Measurements from ENCODE around the gene ZNF217. TPM values are rescaled to one million over a fixed set of nuclear protein-coding genes. Genes with fewer than 3 reads are reported as not detected.

The ZNF217 gene
- total and polyA plus RNA-seq, 9 of the 15 experiments (the other 6 are each of a cell fraction or from before 2014, with no cell fraction given) = 3.0 to 41.8 (median 16.8) TPM

DNA sequence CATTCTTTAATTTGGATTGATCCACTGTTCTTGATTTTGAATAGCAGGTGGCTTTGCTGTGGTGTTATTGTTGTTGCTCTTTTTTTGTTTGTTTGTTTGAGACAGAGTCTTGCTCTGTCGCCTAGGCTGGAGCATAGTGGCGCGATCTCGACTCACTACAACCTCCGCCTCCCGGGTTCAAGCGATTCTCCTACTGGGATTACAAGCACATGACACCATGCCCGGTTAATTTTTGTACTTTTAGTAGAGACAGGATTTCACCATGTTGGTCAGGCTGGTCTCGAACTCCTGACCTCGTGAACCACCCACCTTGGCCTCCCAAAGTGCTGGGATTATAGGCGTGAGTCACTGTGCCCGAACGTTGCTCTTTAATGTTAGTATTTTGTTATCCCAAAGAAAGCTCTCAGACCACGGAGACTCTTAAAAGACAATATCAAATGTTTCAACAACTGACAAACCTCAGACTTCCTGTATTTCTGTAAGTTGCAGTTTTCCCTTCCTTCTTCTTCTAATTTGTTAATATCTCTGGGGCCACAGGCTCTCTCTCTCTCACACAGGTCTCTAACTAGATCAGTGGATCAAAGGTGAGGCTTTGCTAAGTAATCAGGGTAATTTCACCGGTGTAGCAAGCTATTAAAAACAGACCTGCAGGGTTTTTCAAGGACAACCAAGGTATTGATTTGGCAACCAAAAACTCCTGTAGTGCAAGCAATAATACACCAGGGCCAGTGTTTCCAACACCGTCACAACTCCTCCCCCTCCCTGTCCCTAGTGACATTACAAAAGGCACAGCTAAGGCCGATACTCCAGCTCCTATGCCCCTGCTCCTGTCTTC, 48.8 kb upstream of the ZNF217 start (continued):
- TF ChIP-seq, protein P1, sequence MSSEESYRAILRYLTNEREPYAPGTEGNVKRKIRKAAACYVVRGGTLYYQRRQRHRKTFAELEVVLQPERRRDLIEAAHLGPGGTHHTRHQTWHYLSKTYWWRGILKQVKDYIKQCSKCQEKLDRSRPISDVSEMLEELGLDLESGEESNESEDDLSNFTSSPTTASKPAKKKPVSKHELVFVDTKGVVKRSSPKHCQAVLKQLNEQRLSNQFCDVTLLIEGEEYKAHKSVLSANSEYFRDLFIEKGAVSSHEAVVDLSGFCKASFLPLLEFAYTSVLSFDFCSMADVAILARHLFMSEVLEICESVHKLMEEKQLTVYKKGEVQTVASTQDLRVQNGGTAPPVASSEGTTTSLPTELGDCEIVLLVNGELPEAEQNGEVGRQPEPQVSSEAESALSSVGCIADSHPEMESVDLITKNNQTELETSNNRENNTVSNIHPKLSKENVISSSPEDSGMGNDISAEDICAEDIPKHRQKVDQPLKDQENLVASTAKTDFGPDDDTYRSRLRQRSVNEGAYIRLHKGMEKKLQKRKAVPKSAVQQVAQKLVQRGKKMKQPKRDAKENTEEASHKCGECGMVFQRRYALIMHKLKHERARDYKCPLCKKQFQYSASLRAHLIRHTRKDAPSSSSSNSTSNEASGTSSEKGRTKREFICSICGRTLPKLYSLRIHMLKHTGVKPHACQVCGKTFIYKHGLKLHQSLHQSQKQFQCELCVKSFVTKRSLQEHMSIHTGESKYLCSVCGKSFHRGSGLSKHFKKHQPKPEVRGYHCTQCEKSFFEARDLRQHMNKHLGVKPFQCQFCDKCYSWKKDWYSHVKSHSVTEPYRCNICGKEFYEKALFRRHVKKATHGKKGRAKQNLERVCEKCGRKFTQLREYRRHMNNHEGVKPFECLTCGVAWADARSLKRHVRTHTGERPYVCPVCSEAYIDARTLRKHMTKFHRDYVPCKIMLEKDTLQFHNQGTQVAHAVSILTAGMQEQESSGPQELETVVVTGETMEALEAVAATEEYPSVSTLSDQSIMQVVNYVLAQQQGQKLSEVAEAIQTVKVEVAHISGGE (CRISPR knock-in tag; IDR thresholded peaks at IDR 0.05) = peak in 2 of 3 experiments; percentile 52 to 94; a peak in 3 of 6 replicates
- TF ChIP-seq HDGF (IDR thresholded peaks at IDR 0.05) (no peak), HLTF (IDR thresholded peaks at IDR 0.05) (0 out of 2 replicates have a peak, but pooled peaks have one; percentile 15), MCM3 (IDR thresholded peaks at IDR 0.05) (no peak), ZNF830 (CRISPR knock-in tag; IDR thresholded peaks at IDR 0.05) (0 out of 2 replicates have a peak, but pooled peaks have one; percentile 45), DIDO1 (tag; IDR thresholded peaks at IDR 0.05; ENCODE audit: low read depth) (no peak), SMARCA5 (IDR thresholded peaks at IDR 0.05) (peak; percentile 41; the same call in 1 of the 2 replicates), ETV6 (IDR thresholded peaks at IDR 0.05; ENCODE audit: borderline replicate concordance in 1 of 2, low read depth in 2 of 2, low read length in 1 of 2) (no peak), ETV6 (CRISPR knock-in tag; IDR thresholded peaks at IDR 0.05; ENCODE audit: borderline replicate concordance) (no peak), EGR1 (conservative IDR thresholded peaks at IDR 0.05) (peak; percentile 31; the same call in 1 of the 2 replicates), CC2D1A (IDR thresholded peaks at IDR 0.05) (peak; percentile 22; the same call in 1 of the 2 replicates), TCFL5 (CRISPR knock-in tag; conservative IDR thresholded peaks at IDR 0.05) (no peak), CXXC5 (CRISPR knock-in tag; IDR thresholded peaks at IDR 0.05) (peak; percentile 37)
- TF ChIP-seq, protein P2, sequence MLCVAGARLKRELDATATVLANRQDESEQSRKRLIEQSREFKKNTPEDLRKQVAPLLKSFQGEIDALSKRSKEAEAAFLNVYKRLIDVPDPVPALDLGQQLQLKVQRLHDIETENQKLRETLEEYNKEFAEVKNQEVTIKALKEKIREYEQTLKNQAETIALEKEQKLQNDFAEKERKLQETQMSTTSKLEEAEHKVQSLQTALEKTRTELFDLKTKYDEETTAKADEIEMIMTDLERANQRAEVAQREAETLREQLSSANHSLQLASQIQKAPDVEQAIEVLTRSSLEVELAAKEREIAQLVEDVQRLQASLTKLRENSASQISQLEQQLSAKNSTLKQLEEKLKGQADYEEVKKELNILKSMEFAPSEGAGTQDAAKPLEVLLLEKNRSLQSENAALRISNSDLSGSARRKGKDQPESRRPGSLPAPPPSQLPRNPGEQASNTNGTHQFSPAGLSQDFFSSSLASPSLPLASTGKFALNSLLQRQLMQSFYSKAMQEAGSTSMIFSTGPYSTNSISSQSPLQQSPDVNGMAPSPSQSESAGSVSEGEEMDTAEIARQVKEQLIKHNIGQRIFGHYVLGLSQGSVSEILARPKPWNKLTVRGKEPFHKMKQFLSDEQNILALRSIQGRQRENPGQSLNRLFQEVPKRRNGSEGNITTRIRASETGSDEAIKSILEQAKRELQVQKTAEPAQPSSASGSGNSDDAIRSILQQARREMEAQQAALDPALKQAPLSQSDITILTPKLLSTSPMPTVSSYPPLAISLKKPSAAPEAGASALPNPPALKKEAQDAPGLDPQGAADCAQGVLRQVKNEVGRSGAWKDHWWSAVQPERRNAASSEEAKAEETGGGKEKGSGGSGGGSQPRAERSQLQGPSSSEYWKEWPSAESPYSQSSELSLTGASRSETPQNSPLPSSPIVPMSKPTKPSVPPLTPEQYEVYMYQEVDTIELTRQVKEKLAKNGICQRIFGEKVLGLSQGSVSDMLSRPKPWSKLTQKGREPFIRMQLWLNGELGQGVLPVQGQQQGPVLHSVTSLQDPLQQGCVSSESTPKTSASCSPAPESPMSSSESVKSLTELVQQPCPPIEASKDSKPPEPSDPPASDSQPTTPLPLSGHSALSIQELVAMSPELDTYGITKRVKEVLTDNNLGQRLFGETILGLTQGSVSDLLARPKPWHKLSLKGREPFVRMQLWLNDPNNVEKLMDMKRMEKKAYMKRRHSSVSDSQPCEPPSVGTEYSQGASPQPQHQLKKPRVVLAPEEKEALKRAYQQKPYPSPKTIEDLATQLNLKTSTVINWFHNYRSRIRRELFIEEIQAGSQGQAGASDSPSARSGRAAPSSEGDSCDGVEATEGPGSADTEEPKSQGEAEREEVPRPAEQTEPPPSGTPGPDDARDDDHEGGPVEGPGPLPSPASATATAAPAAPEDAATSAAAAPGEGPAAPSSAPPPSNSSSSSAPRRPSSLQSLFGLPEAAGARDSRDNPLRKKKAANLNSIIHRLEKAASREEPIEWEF (CRISPR knock-in tag; IDR thresholded peaks at IDR 0.05) = peak; percentile 86
- TF ChIP-seq, protein P3, sequence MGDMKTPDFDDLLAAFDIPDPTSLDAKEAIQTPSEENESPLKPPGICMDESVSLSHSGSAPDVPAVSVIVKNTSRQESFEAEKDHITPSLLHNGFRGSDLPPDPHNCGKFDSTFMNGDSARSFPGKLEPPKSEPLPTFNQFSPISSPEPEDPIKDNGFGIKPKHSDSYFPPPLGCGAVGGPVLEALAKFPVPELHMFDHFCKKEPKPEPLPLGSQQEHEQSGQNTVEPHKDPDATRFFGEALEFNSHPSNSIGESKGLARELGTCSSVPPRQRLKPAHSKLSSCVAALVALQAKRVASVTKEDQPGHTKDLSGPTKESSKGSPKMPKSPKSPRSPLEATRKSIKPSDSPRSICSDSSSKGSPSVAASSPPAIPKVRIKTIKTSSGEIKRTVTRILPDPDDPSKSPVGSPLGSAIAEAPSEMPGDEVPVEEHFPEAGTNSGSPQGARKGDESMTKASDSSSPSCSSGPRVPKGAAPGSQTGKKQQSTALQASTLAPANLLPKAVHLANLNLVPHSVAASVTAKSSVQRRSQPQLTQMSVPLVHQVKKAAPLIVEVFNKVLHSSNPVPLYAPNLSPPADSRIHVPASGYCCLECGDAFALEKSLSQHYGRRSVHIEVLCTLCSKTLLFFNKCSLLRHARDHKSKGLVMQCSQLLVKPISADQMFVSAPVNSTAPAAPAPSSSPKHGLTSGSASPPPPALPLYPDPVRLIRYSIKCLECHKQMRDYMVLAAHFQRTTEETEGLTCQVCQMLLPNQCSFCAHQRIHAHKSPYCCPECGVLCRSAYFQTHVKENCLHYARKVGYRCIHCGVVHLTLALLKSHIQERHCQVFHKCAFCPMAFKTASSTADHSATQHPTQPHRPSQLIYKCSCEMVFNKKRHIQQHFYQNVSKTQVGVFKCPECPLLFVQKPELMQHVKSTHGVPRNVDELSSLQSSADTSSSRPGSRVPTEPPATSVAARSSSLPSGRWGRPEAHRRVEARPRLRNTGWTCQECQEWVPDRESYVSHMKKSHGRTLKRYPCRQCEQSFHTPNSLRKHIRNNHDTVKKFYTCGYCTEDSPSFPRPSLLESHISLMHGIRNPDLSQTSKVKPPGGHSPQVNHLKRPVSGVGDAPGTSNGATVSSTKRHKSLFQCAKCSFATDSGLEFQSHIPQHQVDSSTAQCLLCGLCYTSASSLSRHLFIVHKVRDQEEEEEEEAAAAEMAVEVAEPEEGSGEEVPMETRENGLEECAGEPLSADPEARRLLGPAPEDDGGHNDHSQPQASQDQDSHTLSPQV (IDR thresholded peaks at IDR 0.05) = peak; percentile 40
